Naive thymus-derived CD4-positive, alpha-beta T cell (primary cell): ENCODE data around the gene HACD3. TPM values are rescaled to one million over a fixed set of nuclear protein-coding genes. Genes with fewer than 3 reads are reported as not detected.
A peak's percentile ranks its signal among the peaks of the same experiment; 100 is the strongest.
"Not testable (repeated sequence)": the region's sequence is repeated elsewhere in the genome, so short reads cannot be mapped to it uniquely, and the experiment has no call there.

ENCODE experiments used
- ATAC-seq: fragments of 150-1000 bp; cut with Tn5 transposase; 2 replicates; pipeline ENCODE4 v1.10.0; 2021; ENCODE audit warnings: mild to moderate bottlenecking, moderate library complexity
- CTCF ChIA-PET: fragments of 350-600 bp; sonication (Branson Sonifier 250); formaldehyde crosslinking; loops from one replicate; lab custom pipeline; 2021; ENCODE audit warnings: antibody characterized with exemption; lab: Charles Lee
- POLR2A ChIA-PET: fragments of 350-600 bp; sonication (Branson Sonifier 250); formaldehyde crosslinking; loops from one replicate; lab custom pipeline; 2021; ENCODE audit warnings: antibody characterized with exemption, inconsistent platforms; lab: Charles Lee
- DNase-seq, 9 donors: peaks; one replicate each; pipeline versions ENCODE4 v3.0.0 to v3.0.0-alpha.2; 2020 to 2022; ENCODE audit warnings: mixed read lengths in 1 of 9
- H3K27ac ChIP-seq: one replicate; pipeline ENCODE4 v1.7.0; 2013; ENCODE audit warnings: mild to moderate bottlenecking, low read depth, low read length, moderate library complexity
- H3K27me3 ChIP-seq, 2 donors: one replicate each; pipeline ENCODE4 v1.7.0; 2013; ENCODE audit warnings: low read length in 2 of 2, mild to moderate bottlenecking in 2 of 2, moderate library complexity in 2 of 2; ENCODE audit not compliant: control insufficient read depth in 2 of 2, insufficient read depth in 2 of 2
- H3K36me3 ChIP-seq, 3 experiments: 1 replicate in 2 of 3; 2 replicates in 1 of 3; pipeline ENCODE4 v1.7.0; 2013; ENCODE audit warnings: low read length in 3 of 3, mild to moderate bottlenecking in 3 of 3, moderate library complexity in 1 of 3; ENCODE audit not compliant: insufficient read depth in 3 of 3, control insufficient read depth in 2 of 3
- H3K4me1 ChIP-seq, 2 donors: one replicate each; pipeline ENCODE4 v1.7.0; 2013; ENCODE audit warnings: low read length in 2 of 2, mild to moderate bottlenecking in 2 of 2, moderate library complexity in 1 of 2; ENCODE audit not compliant: control insufficient read depth in 2 of 2, insufficient read depth in 2 of 2
- H3K4me3 ChIP-seq: 2 replicates; pipeline ENCODE4 v1.7.0; 2013; ENCODE audit warnings: mild to moderate bottlenecking, low read length
- H3K9me3 ChIP-seq, 3 experiments: 1 replicate in 2 of 3; 2 replicates in 1 of 3; pipeline ENCODE4 v1.7.0; 2013; ENCODE audit warnings: low read length in 3 of 3; ENCODE audit not compliant: control insufficient read depth in 2 of 3
- H3K27ac Mint-ChIP-seq, 9 donors: one replicate each; pipeline ENCODE4 v1.8.0; 2020 to 2022; ENCODE audit warnings: mixed read lengths in 9 of 9, mild to moderate bottlenecking in 8 of 9, moderate library complexity in 5 of 9, inconsistent platforms in 2 of 9
- H3K27me3 Mint-ChIP-seq, 5 donors: one replicate each; pipeline ENCODE4 v1.8.0; 2021 to 2022; ENCODE audit warnings: mixed read lengths in 5 of 5, mild to moderate bottlenecking in 1 of 5
- H3K36me3 Mint-ChIP-seq, 5 donors: one replicate each; pipeline ENCODE4 v1.8.0; 2020 to 2022; ENCODE audit warnings: mixed read lengths in 5 of 5, mild to moderate bottlenecking in 3 of 5, inconsistent platforms in 1 of 5
- H3K4me1 Mint-ChIP-seq, 7 donors: one replicate each; pipeline ENCODE4 v1.8.0; 2020 to 2022; ENCODE audit warnings: mixed read lengths in 7 of 7, mild to moderate bottlenecking in 3 of 7, inconsistent platforms in 1 of 7
- H3K4me3 Mint-ChIP-seq, 10 donors: one replicate each; pipeline ENCODE4 v1.8.0; 2020 to 2022; ENCODE audit warnings: mild to moderate bottlenecking in 10 of 10, mixed read lengths in 10 of 10, moderate library complexity in 6 of 10, inconsistent platforms in 2 of 10
- H3K9me3 Mint-ChIP-seq, 11 donors: one replicate each; pipeline ENCODE4 v1.8.0; 2020 to 2022; ENCODE audit warnings: mixed read lengths in 11 of 11, mild to moderate bottlenecking in 4 of 11, inconsistent platforms in 1 of 11, moderate library complexity in 1 of 11
- intact Hi-C, 2 donors: fragments of 100-400 bp; cut with micrococcal nuclease; formaldehyde crosslinking; loops; one replicate each; pipeline ENCODE4 v1.15.1; 2023
- polyA plus RNA-seq, 2 donors: library from polyadenylated mRNA; unstranded; fragments of 300-500 nt; fragmentation: Illumina TruSeq; gene quantifications; one replicate each; pipeline ENCODE4 v1.2.3, GENCODE V29; 2021
- total RNA-seq, 6 experiments: library from RNA in 5 of 6; stranded (reverse) in 5 of 6; gene quantifications; 1 replicate in 5 of 6; 2 replicates in 1 of 6; pipeline ENCODE4 v1.2.3 and lab custom pipeline; 2021 to 2026

HACD3 gene
- total and polyA plus RNA-seq, 7 experiments from 2014 or later: 18.3 to 34.4 (median 24.9) TPM

GRCh38 chr15:65612616-65612946, 82.3 kb downstream of the HACD3 start:
- intact Hi-C loops: loop anchor here in 1 of 2 donors (5.0 to 10.0 kb wide), 2 partner anchors 425 to 682 kb away; partner anchors contain the start of genes CLPX and DIS3L
- peaks cover 11 to 44% (median 32%) of the 10 kb centered on the region in 7 donors for H3K4me1 Mint-ChIP-seq
- H3K4me3 Mint-ChIP-seq: peak overlapping the region; percentile 14 to 99 (median 97)
- Histone ChIP-seq H3K27me3 (no peaks in the 10 kb centered on the region), H3K4me1 (peaks cover 18 to 21% of the 10 kb centered on the region in 2 donors), H3K27ac (peak overlapping the region; percentile 89), H3K9me3 (no peaks in the 10 kb centered on the region), H3K4me3 (no peak overlapping the region), H3K36me3 (no peaks in the 10 kb centered on the region)
- peaks cover 0 to 2% (median 0%) of the 10 kb centered on the region in 11 donors for H3K9me3 Mint-ChIP-seq
- ChIA-PET CTCF (no interaction called here), POLR2A (interaction anchor here (0.7 to 1.0 kb wide), 2 partner anchors 69 to 465 kb away, joined by 3 read pairs; no protein-coding TSS in a partner anchor)
- DNase-seq (no peak), ATAC-seq (no peak)
- H3K27me3 Mint-ChIP-seq: peaks cover 0 to 2% (median 0%) of the 10 kb centered on the region in 5 donors
- H3K27ac Mint-ChIP-seq: peak overlapping the region; percentile 29 to 100 (median 98)
- peaks cover 0 to 5% (median 0%) of the 10 kb centered on the region in 5 donors for H3K36me3 Mint-ChIP-seq

GRCh38 chr15:65612949-65613744, 82.9 kb downstream of the HACD3 start:
- no peak overlapping the region for H3K4me3 ChIP-seq
- H3K27ac ChIP-seq: peak overlapping the region; percentile 89
- Mint-ChIP-seq H3K4me3 (peak overlapping the region in 1 of 10 donors; percentile 12), H3K36me3 (peaks cover 0 to 5% (median 0%) of the 10 kb centered on the region in 5 donors), H3K4me1 (peaks cover 11 to 41% (median 29%) of the 10 kb centered on the region in 7 donors), H3K9me3 (peaks cover 0 to 2% (median 0%) of the 10 kb centered on the region in 11 donors), H3K27ac (peak overlapping the region in 5 of 9 donors; percentile 8 to 98 (median 31)), H3K27me3 (peaks cover 0 to 2% (median 0%) of the 10 kb centered on the region in 5 donors)
- H3K9me3 ChIP-seq: no peaks in the 10 kb centered on the region
- DNase-seq (no peak), ATAC-seq (no peak)
- ChIA-PET CTCF (no interaction called here), POLR2A (interaction anchor here (0.7 to 1.0 kb wide), 2 partner anchors 69 to 464 kb away, joined by 3 read pairs; no protein-coding TSS in a partner anchor)
- intact Hi-C loops: loop anchor here in 1 of 2 donors (5.0 to 10.0 kb wide), 2 partner anchors 426 to 682 kb away; partner anchors contain the start of genes CLPX and DIS3L
- H3K27me3 ChIP-seq: no peaks in the 10 kb centered on the region
- no peaks in the 10 kb centered on the region for H3K36me3 ChIP-seq
- peaks cover 18 to 21% of the 10 kb centered on the region in 2 donors for H3K4me1 ChIP-seq

- peaks cover 0 to 10% (median 2%) of the 10 kb centered on the region in 5 donors for H3K36me3 Mint-ChIP-seq
- H3K27ac Mint-ChIP-seq, H3K9me3 ChIP-seq, H3K27me3 Mint-ChIP-seq, POLR2A ChIA-PET, H3K4me3 Mint-ChIP-seq, H3K27ac ChIP-seq, H3K9me3 Mint-ChIP-seq, H3K4me3 ChIP-seq, CTCF ChIA-PET, DNase-seq, ATAC-seq, H3K36me3 ChIP-seq, H3K27me3 ChIP-seq: not testable (repeated sequence)
- intact Hi-C loops: loop anchor here in 1 of 2 donors (10.0 kb wide), 1 partner anchor 679 kb away; the partner anchor contains the start of gene DIS3L
- H3K4me1 Mint-ChIP-seq: peaks cover 11 to 23% (median 18%) of the 10 kb centered on the region in 7 donors
- peaks cover 9 to 16% of the 10 kb centered on the region in 2 donors for H3K4me1 ChIP-seq
Observed at GRCh38 chr15:65615887-65616286, 85.6 kb downstream of the HACD3 start.

GRCh38 chr15:65618560-65619109, 88.4 kb downstream of the HACD3 start:
- H3K27me3 ChIP-seq: no peaks in the 10 kb centered on the region
- Mint-ChIP-seq H3K4me3 (no peak overlapping the region), H3K36me3 (peaks cover 0 to 20% (median 2%) of the 10 kb centered on the region in 5 donors), H3K27me3 (peaks cover 0 to 2% (median 0%) of the 10 kb centered on the region in 5 donors), H3K4me1 (peaks cover 0 to 4% (median 4%) of the 10 kb centered on the region in 7 donors), H3K9me3 (no peaks in the 10 kb centered on the region), H3K27ac (peak overlapping the region in 1 of 9 donors; percentile 25)
- DNase-seq (no peak), ATAC-seq (no peak)
- ChIA-PET CTCF (no interaction called here), POLR2A (no interaction called here)
- no peaks in the 10 kb centered on the region for H3K4me1 ChIP-seq
- H3K4me3 ChIP-seq: no peak overlapping the region
- intact Hi-C loops: loop anchor here in 1 of 2 donors (10.0 kb wide), 1 partner anchor 676 kb away; the partner anchor contains the start of gene DIS3L
- H3K36me3 ChIP-seq: no peaks in the 10 kb centered on the region
- no peaks in the 10 kb centered on the region for H3K9me3 ChIP-seq
- H3K27ac ChIP-seq: no peak overlapping the region

- ChIA-PET POLR2A (no interaction called here), CTCF (no interaction called here)
- no peak overlapping the region for H3K4me3 ChIP-seq
- Mint-ChIP-seq H3K27me3 (peaks cover 0 to 2% (median 0%) of the 10 kb centered on the region in 5 donors), H3K27ac (no peak overlapping the region), H3K36me3 (peaks cover 2 to 27% (median 7%) of the 10 kb centered on the region in 5 donors), H3K4me3 (no peak overlapping the region), H3K4me1 (no peaks in the 10 kb centered on the region), H3K9me3 (no peaks in the 10 kb centered on the region)
- H3K27me3 ChIP-seq: no peaks in the 10 kb centered on the region
- H3K36me3 ChIP-seq: no peaks in the 10 kb centered on the region
- no peak overlapping the region for H3K27ac ChIP-seq
- H3K4me1 ChIP-seq: no peaks in the 10 kb centered on the region
- intact Hi-C loops: loop anchor here in 1 of 2 donors (10.0 kb wide), 1 partner anchor 675 kb away; the partner anchor contains the start of gene DIS3L
- no peak for DNase-seq
- no peaks in the 10 kb centered on the region for H3K9me3 ChIP-seq
- ATAC-seq: peak; percentile 51
Observed at GRCh38 chr15:65619626-65620290, 89.5 kb downstream of the HACD3 start.

GRCh38 chr15:65620833-65621232, 90.6 kb downstream of the HACD3 start:
- DNase-seq (no peak), ATAC-seq (no peak)
- ChIA-PET CTCF (no interaction called here), POLR2A (no interaction called here)
- peaks cover 2 to 38% (median 14%) of the 10 kb centered on the region in 5 donors for H3K36me3 Mint-ChIP-seq
- Histone ChIP-seq H3K36me3 (no peaks in the 10 kb centered on the region), H3K4me1 (no peaks in the 10 kb centered on the region), H3K4me3 (no peak overlapping the region), H3K27me3 (no peaks in the 10 kb centered on the region), H3K27ac (no peak overlapping the region), H3K9me3 (no peaks in the 10 kb centered on the region)
- H3K27me3 Mint-ChIP-seq: peaks cover 0 to 2% (median 0%) of the 10 kb centered on the region in 5 donors
- H3K4me1 Mint-ChIP-seq: peaks cover 0 to 2% (median 0%) of the 10 kb centered on the region in 7 donors
- intact Hi-C loops: no loop called here
- H3K9me3 Mint-ChIP-seq: no peaks in the 10 kb centered on the region
- no peak overlapping the region for H3K4me3 Mint-ChIP-seq
- H3K27ac Mint-ChIP-seq: peak overlapping the region in 1 of 9 donors; percentile 30
